ENCODE measurements around the gene DDX24. TPM values are rescaled to one million over a fixed set of nuclear protein-coding genes. Genes with fewer than 3 reads are reported as not detected.

The DDX24 gene
- total and polyA plus RNA-seq, 2 of the 8 experiments (the other 6 are each of a cell fraction or from before 2014, with no cell fraction given) = 89.0 to 201 TPM

GRCh38 chr14:94031161-94031882 is 49.7 kb downstream of the DDX24 start:
- POLR2A ChIA-PET (ENCODE audit: partially characterized antibody) = no interaction called here
- peaks cover 2 to 9% (median 5%) of the 10 kb centered on the region in 4 experiments; a peak in 4 of 7 replicates for H3K4me1 ChIP-seq (replicated peaks in 1 of 4; ENCODE audit: control insufficient read depth in 3 of 4, insufficient read depth in 4 of 4, low read length in 3 of 4)
- no peak overlapping the region for H2BK15ac ChIP-seq (ENCODE audit: low read length)
- H2BK120ac ChIP-seq (replicated peaks; ENCODE audit: low read depth, low read length) = no peak overlapping the region
- H4K5ac ChIP-seq (ENCODE audit: insufficient read length, low read depth, low read length) = no peak overlapping the region
- no peaks in the 10 kb centered on the region for H3K9me3 ChIP-seq (ENCODE audit: insufficient read depth in 2 of 2, low read depth in 1 of 2, low read length in 1 of 2)
- H4K91ac ChIP-seq (replicated peaks; ENCODE audit: insufficient read length, low read length) = no peak overlapping the region
- H2AK5ac ChIP-seq (ENCODE audit: low read depth, low read length) = no peak overlapping the region
- H2AFZ ChIP-seq (ENCODE audit: low read length) = no peak overlapping the region
- TF ChIP-seq BRCA1 (IDR thresholded peaks at IDR 0.05; ENCODE audit: low read depth, low read length) (no peak), EZH2 (IDR thresholded peaks at IDR 0.05; ENCODE audit: low read depth, low read length, severe bottlenecking) (no peak), NANOG (IDR thresholded peaks at IDR 0.05; ENCODE audit: insufficient read depth, low read depth, low read length, poor library complexity, severe bottlenecking) (no peak)
- DNase-seq (ENCODE audit: low read depth in 1 of 2, low spot score in 2 of 2) (no peak), FAIRE-seq (no peak)
- H3K23ac ChIP-seq (ENCODE audit: insufficient read length) = no peak overlapping the region
- H3K4ac ChIP-seq (replicated peaks; ENCODE audit: insufficient read length, low read depth, low read length) = no peak overlapping the region
- peaks cover 0 to 2% of the 10 kb centered on the region in 2 experiments for H4K20me1 ChIP-seq (replicated peaks in 1 of 2; ENCODE audit: control insufficient read depth in 1 of 2, insufficient read depth in 2 of 2, low read length in 2 of 2)
- peaks cover 5% of the 10 kb centered on the region; the same call in 1 of the 2 replicates for H3K23me2 ChIP-seq (ENCODE audit: low read depth, low read length)
- no peak overlapping the region for H3K27ac ChIP-seq (ENCODE audit: low read depth, low read length)
- H3K56ac ChIP-seq (replicated peaks; ENCODE audit: insufficient read length, low read depth, low read length) = no peak overlapping the region
- H3K9ac ChIP-seq (replicated peaks in 1 of 4; ENCODE audit: extremely low read depth in 1 of 4, low read depth in 3 of 4, low read length in 3 of 4) = no peak overlapping the region
- H3K36me3 ChIP-seq (ENCODE audit: control insufficient read depth in 2 of 4, insufficient read depth in 4 of 4, low read length in 3 of 4) = no peaks in the 10 kb centered on the region
- H2BK5ac ChIP-seq (ENCODE audit: low read depth, low read length) = no peak overlapping the region
- no peak overlapping the region for H3K14ac ChIP-seq (ENCODE audit: insufficient read length)
- H3K4me2 ChIP-seq (ENCODE audit: insufficient read depth in 1 of 2, low read depth in 2 of 2, low read length in 2 of 2) = no peak overlapping the region
- H2BK12ac ChIP-seq (ENCODE audit: low read depth, low read length) = no peak overlapping the region
- no peak overlapping the region for H3K18ac ChIP-seq (ENCODE audit: extremely low read depth, low read length)
- CTCF ChIA-PET (ENCODE audit: partially characterized antibody) = interaction anchor here (0.5 to 1.2 kb wide), 2 partner anchors 12 to 27 kb away, joined by 3 read pairs; no protein-coding TSS in a partner anchor
- WGBS, 2 experiments (ENCODE audit: extremely low coverage in 1 of 2, insufficient coverage in 1 of 2, insufficient read length in 1 of 2, insufficient replicate concordance in 2 of 2, low coverage in 1 of 2, low lambda C conversion rate in 2 of 2, missing lambda C conversion rate in 1 of 2) = 88% methylated on average over 8 of the region's 8 CpGs; no CpG with 5 or more reads in 1 of the 2 experiments
- H3K4me3 ChIP-seq (ENCODE audit: extremely low read depth in 1 of 4, insufficient read depth in 2 of 4, low read depth in 3 of 4, low read length in 4 of 4) = no peak overlapping the region
- peaks cover 0 to 3% (median 3%) of the 10 kb centered on the region in 4 experiments; a peak in 1 of 7 replicates for H3K27me3 ChIP-seq (replicated peaks in 1 of 4; ENCODE audit: control insufficient read depth in 3 of 4, extremely low read depth in 1 of 4, insufficient read depth in 3 of 4, low read length in 3 of 4)
- no peak overlapping the region for H4K8ac ChIP-seq (ENCODE audit: extremely low read depth, insufficient read depth, low read length)
- H3K79me2 ChIP-seq (ENCODE audit: control insufficient read depth in 1 of 2, insufficient read depth in 2 of 2, low read length in 2 of 2) = no peaks in the 10 kb centered on the region
- H3K79me1 ChIP-seq (ENCODE audit: low read depth, low read length) = peaks cover 3% of the 10 kb centered on the region
- no peak overlapping the region for H2BK20ac ChIP-seq (ENCODE audit: low read length)
